ENCODE results near the gene ETHE1. TPM values are rescaled to one million over a fixed set of nuclear protein-coding genes. Genes with fewer than 3 reads are reported as not detected.

Gene ETHE1
- total and polyA plus RNA-seq, 12 donors: 5.1 to 23.6 (median 13.0) TPM

- WGBS, 2 donors: 0% methylated on average over 47 of the region's 47 CpGs
- H3K9me3 ChIP-seq: no peaks in the 10 kb centered on the region
- no peaks in the 10 kb centered on the region for H3K27me3 ChIP-seq
- H3K27ac ChIP-seq: peak within 1 kb of the TSS; percentile 66 to 96 (median 89)
- intact Hi-C loops (cut with DNase I): loop anchor here in 6 of 10 donors (5.0 to 10.0 kb wide), 4 partner anchors 62 to 132 kb away; partner anchors contain the start of genes IRGQ (in 4 of the 6) and ZNF576 (in 4 of the 6)
- ATAC-seq (peak; percentile 72 to 88 (median 80)), DNase-seq (peak; percentile 89 to 94)
- peaks cover 0 to 14% (median 4%) of the 10 kb centered on the region in 9 donors for H3K36me3 ChIP-seq
- peak within 1 kb of the TSS; percentile 48 to 74 (median 61) for H3K4me3 ChIP-seq
- H3K4me1 ChIP-seq: peaks cover 0 to 35% (median 12%) of the 10 kb centered on the region in 9 donors
- TF ChIP-seq, protein P1, sequence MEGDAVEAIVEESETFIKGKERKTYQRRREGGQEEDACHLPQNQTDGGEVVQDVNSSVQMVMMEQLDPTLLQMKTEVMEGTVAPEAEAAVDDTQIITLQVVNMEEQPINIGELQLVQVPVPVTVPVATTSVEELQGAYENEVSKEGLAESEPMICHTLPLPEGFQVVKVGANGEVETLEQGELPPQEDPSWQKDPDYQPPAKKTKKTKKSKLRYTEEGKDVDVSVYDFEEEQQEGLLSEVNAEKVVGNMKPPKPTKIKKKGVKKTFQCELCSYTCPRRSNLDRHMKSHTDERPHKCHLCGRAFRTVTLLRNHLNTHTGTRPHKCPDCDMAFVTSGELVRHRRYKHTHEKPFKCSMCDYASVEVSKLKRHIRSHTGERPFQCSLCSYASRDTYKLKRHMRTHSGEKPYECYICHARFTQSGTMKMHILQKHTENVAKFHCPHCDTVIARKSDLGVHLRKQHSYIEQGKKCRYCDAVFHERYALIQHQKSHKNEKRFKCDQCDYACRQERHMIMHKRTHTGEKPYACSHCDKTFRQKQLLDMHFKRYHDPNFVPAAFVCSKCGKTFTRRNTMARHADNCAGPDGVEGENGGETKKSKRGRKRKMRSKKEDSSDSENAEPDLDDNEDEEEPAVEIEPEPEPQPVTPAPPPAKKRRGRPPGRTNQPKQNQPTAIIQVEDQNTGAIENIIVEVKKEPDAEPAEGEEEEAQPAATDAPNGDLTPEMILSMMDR (IDR thresholded peaks at IDR 0.05): peak in 2 of 9 donors; percentile 7 to 13
Measured at GRCh38 chr19:43532962-43533545, 6.1 kb upstream of the ETHE1 start, which contains the start of gene ZNF575. TSS of gene ZNF575 (plus strand) at chr19:43533188. CDS start at chr19:43534423, 1,235 bp downstream.

GRCh38 chr19:43532571-43532961 lies 5.6 kb upstream of the ETHE1 start:
- TF ChIP-seq, protein P1 (IDR thresholded peaks at IDR 0.05): no peak
- Histone ChIP-seq H3K36me3 (peaks cover 0 to 9% (median 0%) of the 10 kb centered on the region in 9 donors), H3K27me3 (no peaks in the 10 kb centered on the region), H3K4me1 (peaks cover 0 to 40% (median 16%) of the 10 kb centered on the region in 9 donors), H3K4me3 (peak overlapping the region; percentile 48 to 74 (median 61)), H3K9me3 (no peaks in the 10 kb centered on the region), H3K27ac (peak overlapping the region; percentile 20 to 96 (median 89))
- intact Hi-C loops (cut with DNase I): loop anchor here in 6 of 10 donors (5.0 to 10.0 kb wide), 4 partner anchors 62 to 132 kb away; partner anchors contain the start of genes IRGQ (in 4 of the 6) and ZNF576 (in 4 of the 6)
- DNase-seq (peak in 1 of 2 donors; percentile 62), ATAC-seq (peak in 7 of 8 donors; percentile 0 to 25 (median 4))
- WGBS, 2 donors: 2 to 3% methylated on average over 16 of the region's 16 CpGs

GRCh38 chr19:43527860-43528622 lies 1.0 kb upstream of the ETHE1 start:
- peak overlapping the region in 9 of 10 donors; percentile 78 to 88 (median 84) for H3K27ac ChIP-seq
- H3K4me3 ChIP-seq: peak overlapping the region in 9 of 10 donors; percentile 76 to 100 (median 91)
- no peaks in the 10 kb centered on the region for H3K9me3 ChIP-seq
- no peaks in the 10 kb centered on the region for H3K27me3 ChIP-seq
- TF ChIP-seq, protein P1 (IDR thresholded peaks at IDR 0.05): peak in 3 of 9 donors; percentile 19 to 26 (median 25)
- peaks cover 0 to 2% (median 0%) of the 10 kb centered on the region in 9 donors for H3K36me3 ChIP-seq
- intact Hi-C loops (cut with DNase I): no loop called here
- ATAC-seq (peak in 2 of 8 donors; percentile 5 to 23), DNase-seq (peak in 1 of 2 donors; percentile 43)
- peaks cover 0 to 49% (median 40%) of the 10 kb centered on the region in 9 donors for H3K4me1 ChIP-seq
- 33 to 35% methylated on average over 13 of the region's 13 CpGs for WGBS, 2 donors

All from heart right ventricle (tissue), 16 donors.